Nephron progenitor cell (in vitro differentiated cells): Measurements from ENCODE around the gene ANKRD28.

Source experiments
- DNase-seq: peaks from one replicate; pipeline ENCODE4 v3.0.0; 2021
- H3K27ac Mint-ChIP-seq: 2 replicates; pipeline ENCODE4 v1.8.0; 2021; ENCODE audit warnings: mild to moderate bottlenecking, moderate library complexity, mixed read lengths
- H3K27me3 Mint-ChIP-seq: 2 replicates; pipeline ENCODE4 v1.8.0; 2021; ENCODE audit warnings: mild to moderate bottlenecking, low read depth, mixed read lengths; ENCODE audit not compliant: poor library complexity
- H3K36me3 Mint-ChIP-seq: 2 replicates; pipeline ENCODE4 v1.8.0; 2021; ENCODE audit warnings: low read depth, mixed read lengths
- H3K4me1 Mint-ChIP-seq: 2 replicates; pipeline ENCODE4 v1.8.0; 2021; ENCODE audit warnings: mixed read lengths
- H3K4me3 Mint-ChIP-seq: 2 replicates; pipeline ENCODE4 v1.8.0; 2021; ENCODE audit warnings: mild to moderate bottlenecking, moderate library complexity, mixed read lengths
- H3K9me3 Mint-ChIP-seq: 2 replicates; pipeline ENCODE4 v1.8.0; 2021; ENCODE audit warnings: mild to moderate bottlenecking, moderate library complexity, mixed read lengths
- TF ChIP-seq, protein P1 (sequence below): fragments of 200-600 bp; sonication (generic); IDR thresholded peaks from 2 replicates; pipeline ENCODE4 v1.5.0; 2021; ENCODE audit warnings: antibody characterized with exemption

Gene ANKRD28

GRCh38 chr3:15664144-15664543 is 133.6 kb downstream of the ANKRD28 start:
- H3K4me1 Mint-ChIP-seq, result peaks cover 6% of the 10 kb centered on the region
- H3K27me3 Mint-ChIP-seq, result no peaks in the 10 kb centered on the region
- no peak overlapping the region for H3K4me3 Mint-ChIP-seq

DNA sequence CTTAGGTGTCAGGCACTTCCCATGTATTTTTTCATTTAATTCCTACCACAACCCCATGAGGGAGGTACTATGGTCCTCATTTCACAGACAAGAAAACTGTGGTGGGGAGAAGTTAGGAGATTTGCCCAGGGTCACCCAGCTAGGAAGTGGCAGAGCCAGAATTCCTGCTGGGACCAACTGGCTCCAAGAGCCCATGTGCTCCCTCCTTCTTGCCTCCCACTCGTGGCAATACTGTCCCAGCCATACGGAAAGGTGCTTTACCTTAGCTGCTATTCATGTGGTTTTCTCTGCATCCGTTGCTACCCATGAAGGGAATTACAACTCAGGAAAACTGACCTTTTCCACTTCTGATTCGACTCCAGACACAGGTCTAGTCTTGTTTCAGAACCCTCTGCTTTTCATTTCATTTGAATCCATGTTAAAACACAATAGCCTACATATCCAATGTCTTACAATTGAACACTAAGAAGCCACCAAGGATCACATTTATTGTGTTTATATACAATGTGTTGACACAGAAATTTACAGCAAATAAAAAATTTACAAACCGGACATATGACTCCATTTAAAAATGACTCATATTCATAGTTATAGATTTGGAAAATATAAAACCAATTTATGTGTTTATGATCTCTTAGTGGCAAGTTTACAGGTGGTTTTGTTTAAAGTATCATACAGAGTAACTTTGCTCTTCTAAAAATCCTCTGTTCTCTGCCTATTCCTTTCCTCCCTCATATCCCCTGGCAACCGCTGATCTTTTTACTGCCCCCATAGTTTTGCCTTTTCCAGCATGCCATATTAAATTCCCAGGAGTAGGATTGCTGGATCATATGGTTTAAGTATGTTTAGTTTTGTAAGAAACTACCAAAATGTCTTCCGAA is 137.5 kb downstream of the ANKRD28 start:
- Mint-ChIP-seq H3K27ac (no peak overlapping the region), H3K27me3 (no peaks in the 10 kb centered on the region), H3K9me3 (peaks cover 54% of the 10 kb centered on the region), H3K4me1 (peaks cover 12% of the 10 kb centered on the region), H3K4me3 (no peak overlapping the region), H3K36me3 (peaks cover 31% of the 10 kb centered on the region)
- no peak for DNase-seq
- TF ChIP-seq, protein P1, sequence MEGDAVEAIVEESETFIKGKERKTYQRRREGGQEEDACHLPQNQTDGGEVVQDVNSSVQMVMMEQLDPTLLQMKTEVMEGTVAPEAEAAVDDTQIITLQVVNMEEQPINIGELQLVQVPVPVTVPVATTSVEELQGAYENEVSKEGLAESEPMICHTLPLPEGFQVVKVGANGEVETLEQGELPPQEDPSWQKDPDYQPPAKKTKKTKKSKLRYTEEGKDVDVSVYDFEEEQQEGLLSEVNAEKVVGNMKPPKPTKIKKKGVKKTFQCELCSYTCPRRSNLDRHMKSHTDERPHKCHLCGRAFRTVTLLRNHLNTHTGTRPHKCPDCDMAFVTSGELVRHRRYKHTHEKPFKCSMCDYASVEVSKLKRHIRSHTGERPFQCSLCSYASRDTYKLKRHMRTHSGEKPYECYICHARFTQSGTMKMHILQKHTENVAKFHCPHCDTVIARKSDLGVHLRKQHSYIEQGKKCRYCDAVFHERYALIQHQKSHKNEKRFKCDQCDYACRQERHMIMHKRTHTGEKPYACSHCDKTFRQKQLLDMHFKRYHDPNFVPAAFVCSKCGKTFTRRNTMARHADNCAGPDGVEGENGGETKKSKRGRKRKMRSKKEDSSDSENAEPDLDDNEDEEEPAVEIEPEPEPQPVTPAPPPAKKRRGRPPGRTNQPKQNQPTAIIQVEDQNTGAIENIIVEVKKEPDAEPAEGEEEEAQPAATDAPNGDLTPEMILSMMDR, result no peak

More at GRCh38 chr3:15664144-15664543, 133.6 kb downstream of the ANKRD28 start:
- TF ChIP-seq, protein P1, result no peak
- H3K9me3 Mint-ChIP-seq, result peaks cover 27% of the 10 kb centered on the region
- DNase-seq, result no peak
- no peak overlapping the region for H3K27ac Mint-ChIP-seq
- peaks cover 45% of the 10 kb centered on the region for H3K36me3 Mint-ChIP-seq

DNA sequence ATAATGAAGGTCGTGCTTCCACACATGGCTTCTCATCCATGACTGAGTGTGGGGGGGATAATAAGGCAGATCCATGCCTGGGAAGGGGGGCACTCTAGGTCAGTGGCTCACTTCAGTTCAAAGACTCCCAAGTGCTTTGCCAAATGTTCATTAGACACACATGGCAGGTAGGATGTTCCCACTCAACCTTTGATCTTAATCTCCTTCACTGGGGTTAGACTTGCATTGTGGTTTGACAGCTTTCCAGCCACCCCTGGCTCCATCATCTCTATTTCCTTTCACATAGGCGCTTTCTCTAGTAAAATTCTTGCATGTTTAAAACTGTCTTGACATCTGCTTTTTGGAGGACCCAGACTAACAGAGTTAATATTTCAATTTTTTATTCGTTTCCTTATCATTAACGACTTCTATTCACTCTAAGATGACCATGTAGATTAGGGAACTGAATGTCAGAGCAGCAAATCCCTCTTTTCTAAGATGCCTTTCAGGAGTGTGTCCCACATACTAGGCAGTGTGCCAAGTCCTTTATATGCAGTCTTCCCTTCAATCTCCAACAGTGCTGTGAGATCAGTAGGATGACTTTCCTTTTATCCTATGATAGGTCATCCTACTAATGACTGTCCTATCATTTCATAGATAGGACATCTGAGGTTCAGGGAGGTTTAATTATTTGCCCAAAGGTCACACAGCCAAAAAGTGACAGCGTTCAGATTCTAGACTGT is 138.4 kb downstream of the ANKRD28 start:
- H3K27me3 Mint-ChIP-seq, result no peaks in the 10 kb centered on the region
- TF ChIP-seq, protein P1, result no peak
- peaks cover 24% of the 10 kb centered on the region for H3K36me3 Mint-ChIP-seq
- no peak overlapping the region for H3K27ac Mint-ChIP-seq
- DNase-seq, result no peak
- H3K4me1 Mint-ChIP-seq, result peaks cover 12% of the 10 kb centered on the region
- peaks cover 59% of the 10 kb centered on the region for H3K9me3 Mint-ChIP-seq
- no peak overlapping the region for H3K4me3 Mint-ChIP-seq

DNA sequence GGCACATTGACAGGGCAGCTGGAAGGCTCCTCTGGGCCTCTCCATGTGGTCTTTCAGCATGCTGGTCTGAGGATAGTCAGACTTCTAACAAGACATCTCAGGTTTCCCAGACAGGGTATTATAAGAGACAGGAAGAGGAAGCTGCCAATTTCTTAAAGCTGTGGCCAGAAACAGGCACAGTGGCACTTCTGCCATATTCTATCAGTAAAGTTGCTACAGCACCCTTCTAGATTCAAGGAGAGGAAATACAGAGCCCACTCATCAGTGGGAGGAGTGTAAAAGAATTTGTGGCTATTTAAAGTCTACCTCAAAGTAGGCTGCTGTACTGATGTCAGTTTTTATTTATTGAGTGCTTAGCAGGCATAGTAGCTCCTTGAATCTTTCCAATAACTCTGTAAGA is 140.8 kb downstream of the ANKRD28 start:
- Mint-ChIP-seq H3K4me3 (no peak overlapping the region), H3K27me3 (no peaks in the 10 kb centered on the region), H3K4me1 (peaks cover 12% of the 10 kb centered on the region), H3K9me3 (peaks cover 47% of the 10 kb centered on the region), H3K36me3 (peaks cover 12% of the 10 kb centered on the region), H3K27ac (no peak overlapping the region)
- DNase-seq, result no peak
- TF ChIP-seq, protein P1, result no peak

- DNase-seq, result no peak
- TF ChIP-seq, protein P1, result no peak
- Mint-ChIP-seq H3K27me3 (no peaks in the 10 kb centered on the region), H3K4me3 (no peak overlapping the region), H3K27ac (no peak overlapping the region), H3K9me3 (peaks cover 44% of the 10 kb centered on the region), H3K4me1 (peaks cover 13% of the 10 kb centered on the region), H3K36me3 (peaks cover 12% of the 10 kb centered on the region)
Measured at GRCh38 chr3:15656342-15656741, 141.4 kb downstream of the ANKRD28 start.
